A549 (cell line): ENCODE results near the gene CNIH2. TPM values are rescaled to one million over a fixed set of nuclear protein-coding genes. Genes with fewer than 3 reads are reported as not detected.

Experiments
- ATAC-seq, 2 experiments: fragments of 200-7000 bp in 1 of 2; fragments of >200 bp in 1 of 2; cut with Nextera tagmentation in 1 of 2; cut with Tn5 transposase in 1 of 2; 3 replicates each; pipeline versions ENCODE4 v1.8.0 to v1.9.1; 2018 to 2020; ENCODE audit warnings: mild to moderate bottlenecking in 1 of 2, moderate library complexity in 1 of 2
- CTCF ChIA-PET: fragments of 300-600 bp; sonication (Branson Sonifier 250); formaldehyde crosslinking; extraction: SDS; loops from one replicate; lab custom pipeline; 2021; ENCODE audit warnings: antibody characterized with exemption, inconsistent platforms; lab: Yijun Ruan, JAX
- POLR2A ChIA-PET: fragments of 350-600 bp; formaldehyde crosslinking; extraction: SDS; loops from one replicate; lab custom pipeline; 2021; ENCODE audit warnings: antibody characterized with exemption, inconsistent platforms; lab: Yijun Ruan, JAX
- DNase-seq, 2 experiments: peaks; one replicate each; pipeline versions ENCODE4 v3.0.0 to v3.0.0-alpha.2; 2011 to 2016; ENCODE audit warnings: low read depth in 1 of 2, low spot score in 1 of 2
- FAIRE-seq: peaks from 2 replicates; lab custom pipeline; 2011; peaks lifted over from hg19 to GRCh38; lab: Jason Lieb, UNC
- H3K27ac ChIP-seq, 2 experiments: fragments of >200 bp; sonication (Bioruptor Twin); formaldehyde crosslinking; 3 replicates each; pipeline ENCODE4 v1.5.1; 2016 to 2017
- H3K4me1 ChIP-seq: fragments of >200 bp; sonication (Bioruptor Twin); formaldehyde crosslinking; 3 replicates; pipeline ENCODE4 v1.6.1; 2016
- H3K4me2 ChIP-seq: fragments of >200 bp; sonication (Bioruptor Twin); formaldehyde crosslinking; 3 replicates; pipeline ENCODE4 v1.6.1; 2016
- H3K4me3 ChIP-seq: fragments of >200 bp; sonication (Bioruptor Twin); formaldehyde crosslinking; 3 replicates; pipeline ENCODE4 v1.5.1; 2016
- H3K9me3 ChIP-seq: fragments of >200 bp; sonication (Bioruptor Twin); formaldehyde crosslinking; 3 replicates; pipeline ENCODE4 v1.6.1; 2016
- CBX8 ChIP-seq: fragments of 200-600 bp; sonication (generic); IDR thresholded peaks from 2 replicates; pipeline ENCODE4 v1.6.1; 2016
- CEBPB ChIP-seq, 2 experiments: fragments of >200 bp in 1 of 2; sonication (Bioruptor Twin) in 1 of 2; formaldehyde crosslinking in 1 of 2; IDR thresholded peaks; 2 replicates each; pipeline ENCODE4 v1.6.1; 2012 to 2016
- CHD4 ChIP-seq: fragments of 200-600 bp; sonication (generic); IDR thresholded peaks from 2 replicates; pipeline ENCODE4 v1.6.1; 2016; ENCODE audit warnings: antibody characterized with exemption, mild to moderate bottlenecking, borderline replicate concordance
- FOSL2 ChIP-seq, 2 experiments: fragments of 450-650 bp in 1 of 2; fragments of >200 bp in 1 of 2; sonication (Bioruptor Twin) in 1 of 2; formaldehyde crosslinking; IDR thresholded peaks; 2 replicates each; pipeline versions ENCODE4 v1.5.0 to v1.6.1; 2016 to 2020; ENCODE audit warnings: mild to moderate bottlenecking in 1 of 2, moderate library complexity in 1 of 2
- GATA3 ChIP-seq: IDR thresholded peaks from 2 replicates; pipeline ENCODE4 v1.6.1; 2012; ENCODE audit warnings: borderline replicate concordance
- HDAC2 ChIP-seq: fragments of 200-600 bp; sonication (generic); IDR thresholded peaks from 2 replicates; pipeline ENCODE4 v1.6.1; 2016
- HOXA7 ChIP-seq: fragments of 250-450 bp; sonication (Bioruptor Pico); IDR thresholded peaks from 2 replicates; pipeline ENCODE4 v1.5.0; 2020; ENCODE audit warnings: mild to moderate bottlenecking, moderate library complexity
- HOXB13 ChIP-seq: fragments of 250-450 bp; sonication (Bioruptor Pico); IDR thresholded peaks from 2 replicates; pipeline ENCODE4 v1.5.0; 2020; ENCODE audit warnings: low read depth, mild to moderate bottlenecking, moderate library complexity
- KDM1A ChIP-seq: fragments of 200-600 bp; sonication (generic); IDR thresholded peaks from 2 replicates; pipeline ENCODE4 v1.6.1; 2016; ENCODE audit warnings: low read depth, mild to moderate bottlenecking
- KDM5A ChIP-seq: fragments of 200-600 bp; sonication (generic); IDR thresholded peaks from 2 replicates; pipeline ENCODE4 v1.6.1; 2016; ENCODE audit warnings: antibody characterized with exemption, mild to moderate bottlenecking
- NFE2L2 ChIP-seq: fragments of 150-350 bp; conservative IDR thresholded peaks from 2 replicates; pipeline ENCODE4 v1.6.1; 2014; ENCODE audit warnings: low read length
- NR3C1 ChIP-seq: fragments of >200 bp; sonication (Bioruptor Twin); formaldehyde crosslinking; IDR thresholded peaks from 3 replicates; pipeline ENCODE4 v1.6.1; 2017
- RARB ChIP-seq: fragments of 250-450 bp; sonication (Bioruptor Pico); IDR thresholded peaks from 2 replicates; pipeline ENCODE4 v1.8.0; 2021; ENCODE audit warnings: mild to moderate bottlenecking, moderate library complexity
- RCOR1 ChIP-seq: fragments of 150-350 bp; IDR thresholded peaks from 2 replicates; pipeline ENCODE4 v1.6.1; 2014; ENCODE audit warnings: antibody characterized with exemption, low read length, low read depth
- TP53 ChIP-seq: fragments of 250-450 bp; sonication (Bioruptor Pico); IDR thresholded peaks from 2 replicates; pipeline ENCODE4 v1.5.0; 2021; ENCODE audit warnings: mild to moderate bottlenecking, moderate library complexity
- ZFP36 ChIP-seq: fragments of 450-650 bp; IDR thresholded peaks from 2 replicates; pipeline ENCODE4 v1.6.1; 2014; ENCODE audit warnings: borderline replicate concordance; ENCODE audit not compliant: partially characterized antibody
- WGBS: methylation state at CpG from one replicate; pipeline ENCODE4 v1.1.6; 2017; ENCODE audit errors: missing lambda C conversion rate; 5-methylcytosine and 5-hydroxymethylcytosine counted together
- polyA plus RNA-seq, 4 experiments: library from polyadenylated mRNA; depleted of rRNA in 3 of 4; stranded (reverse); fragments of >200 nt; fragmentation: RNase III in 1 of 4; extraction: RNeasy Plus Mini Kit Qiagen cat#74134 plus additional on column Dnase treatment in 1 of 4; gene quantifications; 2 replicates in 3 of 4; 3 replicates in 1 of 4; pipeline ENCODE4 v1.2.3, GENCODE V29; 2011 to 2017
- TF ChIP-seq, protein P1 (sequence below): IDR thresholded peaks from 2 replicates; pipeline ENCODE4 v1.6.1; 2012; ENCODE audit warnings: low read depth, borderline replicate concordance
- TF ChIP-seq, protein P2 (sequence below): fragments of >200 bp; sonication (Bioruptor Twin); formaldehyde crosslinking; IDR thresholded peaks from 3 replicates; pipeline ENCODE4 v1.6.1; 2016
- TF ChIP-seq, protein P3 (sequence below): fragments of 200-600 bp; sonication (generic); IDR thresholded peaks from 2 replicates; pipeline ENCODE4 v1.6.1; 2016; ENCODE audit warnings: antibody characterized with exemption, mild to moderate bottlenecking, moderate library complexity
- TF ChIP-seq, protein P4 (sequence below): IDR thresholded peaks from 2 replicates; pipeline ENCODE4 v1.6.1; 2012
- TF ChIP-seq, protein P5 (sequence below): fragments of >200 bp; sonication (Bioruptor Twin); formaldehyde crosslinking; IDR thresholded peaks from 2 replicates; pipeline ENCODE4 v1.6.1; 2016
- TF ChIP-seq, protein P6 (sequence below): fragments of 150-350 bp; IDR thresholded peaks from 2 replicates; pipeline ENCODE4 v1.6.1; 2014; ENCODE audit warnings: low read depth, mild to moderate bottlenecking, low read length
- TF ChIP-seq, protein P7 (sequence below): fragments of 450-650 bp; IDR thresholded peaks from 2 replicates; pipeline ENCODE4 v1.6.1; 2014; ENCODE audit warnings: antibody characterized with exemption
- TF ChIP-seq, protein P8 (sequence below): fragments of 250-450 bp; sonication (Bioruptor Pico); IDR thresholded peaks from 2 replicates; pipeline ENCODE4 v1.5.0; 2021; ENCODE audit warnings: mild to moderate bottlenecking, moderate library complexity, borderline replicate concordance
- TF ChIP-seq, protein P9 (sequence below): fragments of 250-450 bp; sonication (Bioruptor Pico); IDR thresholded peaks from 2 replicates; pipeline ENCODE4 v1.5.0; 2020; ENCODE audit warnings: low read depth, mild to moderate bottlenecking, moderate library complexity

Gene CNIH2
- polyA plus RNA-seq, 2 of the 4 experiments (the other 2 are of a cell fraction) = 0.98 to 1.1 TPM

DNA sequence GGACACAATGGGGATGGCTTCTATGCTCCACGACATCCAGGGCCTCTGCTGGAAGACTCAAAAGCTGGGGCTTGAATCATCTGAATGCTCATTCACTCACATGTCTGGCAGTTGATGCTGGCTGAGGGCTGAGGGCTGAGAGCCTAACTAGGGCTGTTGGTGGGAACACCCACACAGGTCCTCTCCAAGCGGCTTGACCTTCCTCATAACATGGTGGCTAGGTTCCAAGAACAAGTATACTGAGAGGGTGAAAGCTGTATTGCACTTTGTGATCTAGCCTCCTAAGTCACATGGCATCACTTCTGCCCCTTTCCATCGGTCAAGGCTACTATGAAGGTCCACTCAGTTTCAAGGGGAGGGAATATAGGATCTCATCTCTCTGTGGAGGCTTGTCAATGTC lies 21.2 kb downstream of the CNIH2 start:
- no peak overlapping the region for H3K4me2 ChIP-seq
- FAIRE-seq = no peak
- ATAC-seq = no peak
- no peaks in the 10 kb centered on the region for H3K9me3 ChIP-seq
- H3K4me3 ChIP-seq = no peak overlapping the region
- H3K4me1 ChIP-seq = no peaks in the 10 kb centered on the region
- POLR2A ChIA-PET = interaction anchor here (1.3 kb wide), 1 partner anchor 13 kb away, joined by 8 read pairs; no protein-coding TSS in a partner anchor
- WGBS = 63% methylated on average over 3 of the region's 3 CpGs
- TF ChIP-seq KDM5A (no peak), HOXA7 (CRISPR knock-in tag) (no peak), TP53 (no peak), HOXB13 (no peak), KDM1A (no peak), GATA3 (no peak), CHD4 (no peak), RCOR1 (no peak), HDAC2 (no peak), FOSL2 (IDR thresholded peaks at IDR 0.05) (no peak), FOSL2 (CRISPR knock-in tag; IDR thresholded peaks at IDR 0.05) (no peak), RARB (CRISPR knock-in tag) (no peak)
- TF ChIP-seq, protein P1, sequence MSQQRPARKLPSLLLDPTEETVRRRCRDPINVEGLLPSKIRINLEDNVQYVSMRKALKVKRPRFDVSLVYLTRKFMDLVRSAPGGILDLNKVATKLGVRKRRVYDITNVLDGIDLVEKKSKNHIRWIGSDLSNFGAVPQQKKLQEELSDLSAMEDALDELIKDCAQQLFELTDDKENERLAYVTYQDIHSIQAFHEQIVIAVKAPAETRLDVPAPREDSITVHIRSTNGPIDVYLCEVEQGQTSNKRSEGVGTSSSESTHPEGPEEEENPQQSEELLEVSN = no peak
- TF ChIP-seq, protein P2, sequence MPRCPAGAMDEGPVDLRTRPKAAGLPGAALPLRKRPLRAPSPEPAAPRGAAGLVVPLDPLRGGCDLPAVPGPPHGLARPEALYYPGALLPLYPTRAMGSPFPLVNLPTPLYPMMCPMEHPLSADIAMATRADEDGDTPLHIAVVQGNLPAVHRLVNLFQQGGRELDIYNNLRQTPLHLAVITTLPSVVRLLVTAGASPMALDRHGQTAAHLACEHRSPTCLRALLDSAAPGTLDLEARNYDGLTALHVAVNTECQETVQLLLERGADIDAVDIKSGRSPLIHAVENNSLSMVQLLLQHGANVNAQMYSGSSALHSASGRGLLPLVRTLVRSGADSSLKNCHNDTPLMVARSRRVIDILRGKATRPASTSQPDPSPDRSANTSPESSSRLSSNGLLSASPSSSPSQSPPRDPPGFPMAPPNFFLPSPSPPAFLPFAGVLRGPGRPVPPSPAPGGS = no peak
- TF ChIP-seq, protein P3, sequence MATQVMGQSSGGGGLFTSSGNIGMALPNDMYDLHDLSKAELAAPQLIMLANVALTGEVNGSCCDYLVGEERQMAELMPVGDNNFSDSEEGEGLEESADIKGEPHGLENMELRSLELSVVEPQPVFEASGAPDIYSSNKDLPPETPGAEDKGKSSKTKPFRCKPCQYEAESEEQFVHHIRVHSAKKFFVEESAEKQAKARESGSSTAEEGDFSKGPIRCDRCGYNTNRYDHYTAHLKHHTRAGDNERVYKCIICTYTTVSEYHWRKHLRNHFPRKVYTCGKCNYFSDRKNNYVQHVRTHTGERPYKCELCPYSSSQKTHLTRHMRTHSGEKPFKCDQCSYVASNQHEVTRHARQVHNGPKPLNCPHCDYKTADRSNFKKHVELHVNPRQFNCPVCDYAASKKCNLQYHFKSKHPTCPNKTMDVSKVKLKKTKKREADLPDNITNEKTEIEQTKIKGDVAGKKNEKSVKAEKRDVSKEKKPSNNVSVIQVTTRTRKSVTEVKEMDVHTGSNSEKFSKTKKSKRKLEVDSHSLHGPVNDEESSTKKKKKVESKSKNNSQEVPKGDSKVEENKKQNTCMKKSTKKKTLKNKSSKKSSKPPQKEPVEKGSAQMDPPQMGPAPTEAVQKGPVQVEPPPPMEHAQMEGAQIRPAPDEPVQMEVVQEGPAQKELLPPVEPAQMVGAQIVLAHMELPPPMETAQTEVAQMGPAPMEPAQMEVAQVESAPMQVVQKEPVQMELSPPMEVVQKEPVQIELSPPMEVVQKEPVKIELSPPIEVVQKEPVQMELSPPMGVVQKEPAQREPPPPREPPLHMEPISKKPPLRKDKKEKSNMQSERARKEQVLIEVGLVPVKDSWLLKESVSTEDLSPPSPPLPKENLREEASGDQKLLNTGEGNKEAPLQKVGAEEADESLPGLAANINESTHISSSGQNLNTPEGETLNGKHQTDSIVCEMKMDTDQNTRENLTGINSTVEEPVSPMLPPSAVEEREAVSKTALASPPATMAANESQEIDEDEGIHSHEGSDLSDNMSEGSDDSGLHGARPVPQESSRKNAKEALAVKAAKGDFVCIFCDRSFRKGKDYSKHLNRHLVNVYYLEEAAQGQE = no peak
- TF ChIP-seq, protein P4, sequence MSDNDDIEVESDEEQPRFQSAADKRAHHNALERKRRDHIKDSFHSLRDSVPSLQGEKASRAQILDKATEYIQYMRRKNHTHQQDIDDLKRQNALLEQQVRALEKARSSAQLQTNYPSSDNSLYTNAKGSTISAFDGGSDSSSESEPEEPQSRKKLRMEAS = no peak
- DNase-seq = no peak
- no peak overlapping the region for H3K27ac ChIP-seq
- CTCF ChIA-PET = interaction anchor here (0.6 to 10.1 kb wide), 4 partner anchors 12 to 91 kb away, joined by 3 to 116 read pairs (median 3); no protein-coding TSS in a partner anchor

DNA sequence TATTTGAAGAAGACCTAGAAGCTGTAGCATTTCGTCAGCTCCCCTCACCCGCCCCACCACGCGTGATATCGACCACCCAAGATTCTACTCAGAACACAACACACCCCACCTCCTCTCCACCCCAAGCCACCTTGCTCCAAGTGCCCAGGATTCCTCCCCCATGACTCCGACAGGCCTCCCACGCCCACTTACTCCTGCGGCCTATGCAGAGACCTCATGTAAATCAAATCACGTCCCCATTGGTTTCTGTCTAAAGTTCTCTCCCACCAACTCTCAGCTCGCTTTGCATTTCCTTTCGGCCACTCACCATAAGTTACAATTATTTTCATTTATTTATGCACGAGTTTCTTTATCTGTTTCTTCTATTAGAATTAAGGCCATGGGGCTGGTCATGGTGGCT lies 24.7 kb downstream of the CNIH2 start:
- no peak overlapping the region for H3K4me3 ChIP-seq
- H3K4me2 ChIP-seq = no peak overlapping the region
- no peak overlapping the region for H3K27ac ChIP-seq
- ChIA-PET CTCF (interaction anchor here (1.0 to 10.1 kb wide), 7 partner anchors 9 to 106 kb away, joined by 3 to 116 read pairs (median 6); partner anchors contain the start of genes RIN1 and TMEM151A), POLR2A (interaction anchor here (0.6 kb wide), 1 partner anchor 14 kb away, joined by 3 read pairs; the partner anchor contains the start of gene YIF1A)
- ATAC-seq (no peak), DNase-seq (no peak), FAIRE-seq (no peak)
- no peaks in the 10 kb centered on the region for H3K9me3 ChIP-seq
- no peaks in the 10 kb centered on the region for H3K4me1 ChIP-seq
- 81% methylated on average over 12 of the region's 12 CpGs for WGBS
- TF ChIP-seq CHD4 (no peak), NR3C1 (no peak), TP53 (no peak), CBX8 (no peak), HDAC2 (no peak), CEBPB (IDR thresholded peaks at IDR 0.05) (no peak), NFE2L2 (no peak), ZFP36 (no peak)
- TF ChIP-seq, protein P5, sequence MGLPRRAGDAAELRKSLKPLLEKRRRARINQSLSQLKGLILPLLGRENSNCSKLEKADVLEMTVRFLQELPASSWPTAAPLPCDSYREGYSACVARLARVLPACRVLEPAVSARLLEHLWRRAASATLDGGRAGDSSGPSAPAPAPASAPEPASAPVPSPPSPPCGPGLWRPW = no peak
- TF ChIP-seq, protein P6, sequence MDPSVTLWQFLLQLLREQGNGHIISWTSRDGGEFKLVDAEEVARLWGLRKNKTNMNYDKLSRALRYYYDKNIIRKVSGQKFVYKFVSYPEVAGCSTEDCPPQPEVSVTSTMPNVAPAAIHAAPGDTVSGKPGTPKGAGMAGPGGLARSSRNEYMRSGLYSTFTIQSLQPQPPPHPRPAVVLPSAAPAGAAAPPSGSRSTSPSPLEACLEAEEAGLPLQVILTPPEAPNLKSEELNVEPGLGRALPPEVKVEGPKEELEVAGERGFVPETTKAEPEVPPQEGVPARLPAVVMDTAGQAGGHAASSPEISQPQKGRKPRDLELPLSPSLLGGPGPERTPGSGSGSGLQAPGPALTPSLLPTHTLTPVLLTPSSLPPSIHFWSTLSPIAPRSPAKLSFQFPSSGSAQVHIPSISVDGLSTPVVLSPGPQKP = no peak
- TF ChIP-seq, protein P7, sequence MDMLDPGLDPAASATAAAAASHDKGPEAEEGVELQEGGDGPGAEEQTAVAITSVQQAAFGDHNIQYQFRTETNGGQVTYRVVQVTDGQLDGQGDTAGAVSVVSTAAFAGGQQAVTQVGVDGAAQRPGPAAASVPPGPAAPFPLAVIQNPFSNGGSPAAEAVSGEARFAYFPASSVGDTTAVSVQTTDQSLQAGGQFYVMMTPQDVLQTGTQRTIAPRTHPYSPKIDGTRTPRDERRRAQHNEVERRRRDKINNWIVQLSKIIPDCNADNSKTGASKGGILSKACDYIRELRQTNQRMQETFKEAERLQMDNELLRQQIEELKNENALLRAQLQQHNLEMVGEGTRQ = no peak
- TF ChIP-seq, protein P1 = no peak
- TF ChIP-seq, protein P8, sequence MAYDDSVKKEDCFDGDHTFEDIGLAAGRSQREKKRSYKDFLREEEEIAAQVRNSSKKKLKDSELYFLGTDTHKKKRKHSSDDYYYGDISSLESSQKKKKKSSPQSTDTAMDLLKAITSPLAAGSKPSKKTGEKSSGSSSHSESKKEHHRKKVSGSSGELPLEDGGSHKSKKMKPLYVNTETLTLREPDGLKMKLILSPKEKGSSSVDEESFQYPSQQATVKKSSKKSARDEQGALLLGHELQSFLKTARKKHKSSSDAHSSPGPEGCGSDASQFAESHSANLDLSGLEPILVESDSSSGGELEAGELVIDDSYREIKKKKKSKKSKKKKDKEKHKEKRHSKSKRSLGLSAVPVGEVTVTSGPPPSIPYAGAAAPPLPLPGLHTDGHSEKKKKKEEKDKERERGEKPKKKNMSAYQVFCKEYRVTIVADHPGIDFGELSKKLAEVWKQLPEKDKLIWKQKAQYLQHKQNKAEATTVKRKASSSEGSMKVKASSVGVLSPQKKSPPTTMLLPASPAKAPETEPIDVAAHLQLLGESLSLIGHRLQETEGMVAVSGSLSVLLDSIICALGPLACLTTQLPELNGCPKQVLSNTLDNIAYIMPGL (CRISPR knock-in tag) = no peak
- TF ChIP-seq, protein P9, sequence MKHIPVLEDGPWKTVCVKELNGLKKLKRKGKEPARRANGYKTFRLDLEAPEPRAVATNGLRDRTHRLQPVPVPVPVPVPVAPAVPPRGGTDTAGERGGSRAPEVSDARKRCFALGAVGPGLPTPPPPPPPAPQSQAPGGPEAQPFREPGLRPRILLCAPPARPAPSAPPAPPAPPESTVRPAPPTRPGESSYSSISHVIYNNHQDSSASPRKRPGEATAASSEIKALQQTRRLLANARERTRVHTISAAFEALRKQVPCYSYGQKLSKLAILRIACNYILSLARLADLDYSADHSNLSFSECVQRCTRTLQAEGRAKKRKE (CRISPR knock-in tag) = no peak
